Vagina (tissue), 2 donors: ENCODE data around the gene SLC16A2. TPM values are rescaled to one million over a fixed set of nuclear protein-coding genes. Genes with fewer than 3 reads are reported as not detected.
A peak's percentile ranks its signal among the peaks of the same experiment; 100 is the strongest.

ENCODE experiments used
- DNase-seq, 2 donors: peaks; one replicate each; pipeline ENCODE4 v3.0.0-alpha.2; 2017; ENCODE audit errors: extremely low spot score in 2 of 2
- H3K27ac ChIP-seq: fragments of 200-600 bp; sonication (generic); one replicate; pipeline ENCODE4 v1.5.1; 2019
- H3K27me3 ChIP-seq: fragments of 200-600 bp; sonication (generic); one replicate; pipeline ENCODE4 v1.5.1; 2019
- H3K36me3 ChIP-seq, 2 donors: fragments of 200-600 bp; sonication (generic); one replicate each; pipeline ENCODE4 v1.5.1; 2017 to 2019
- H3K4me1 ChIP-seq: fragments of 200-600 bp; sonication (generic); one replicate; pipeline ENCODE4 v1.5.1; 2019
- H3K4me3 ChIP-seq, 2 donors: fragments of 200-600 bp; sonication (generic); 1 replicate in 1 of 2; 2 replicates in 1 of 2; pipeline ENCODE4 v1.5.1; 2016 to 2019
- H3K9me3 ChIP-seq: fragments of 200-600 bp; sonication (generic); one replicate; pipeline ENCODE4 v1.5.1; 2019
- CTCF ChIP-seq, 3 experiments: fragments of 450-650 bp in 2 of 3; fragments of 200-600 bp in 1 of 3; sonication (generic) in 1 of 3; IDR thresholded peaks; one replicate each; pipeline ENCODE4 v1.5.1; 2017 to 2019; ENCODE audit warnings: antibody characterized with exemption in 3 of 3, mild to moderate bottlenecking in 2 of 3, moderate library complexity in 2 of 3
- POLR2A ChIP-seq, 2 donors: fragments of 450-650 bp; IDR thresholded peaks; one replicate each; pipeline ENCODE4 v1.6.1; 2017; ENCODE audit warnings: antibody characterized with exemption in 2 of 2, mild to moderate bottlenecking in 2 of 2, moderate library complexity in 2 of 2
- POLR2AphosphoS5 ChIP-seq, 2 donors: sonication (generic); formaldehyde crosslinking; IDR thresholded peaks; one replicate each; pipeline ENCODE4 v1.9.0; 2017; ENCODE audit warnings: antibody characterized with exemption in 2 of 2, mild to moderate bottlenecking in 2 of 2, low read depth in 1 of 2; ENCODE audit not compliant: insufficient read depth in 1 of 2
- intact Hi-C: fragments of 100-400 bp; cut with DNase I; formaldehyde crosslinking; loops from one replicate; pipeline ENCODE4 v1.15.1; 2023
- total RNA-seq: library from RNA; depleted of rRNA; stranded (reverse); fragments of >200 nt; gene quantifications from one replicate; pipeline ENCODE4 v1.2.3, GENCODE V29; 2016

SLC16A2 gene
- total RNA-seq, 1 donor from 2014 or later = 6.9 TPM

DNA sequence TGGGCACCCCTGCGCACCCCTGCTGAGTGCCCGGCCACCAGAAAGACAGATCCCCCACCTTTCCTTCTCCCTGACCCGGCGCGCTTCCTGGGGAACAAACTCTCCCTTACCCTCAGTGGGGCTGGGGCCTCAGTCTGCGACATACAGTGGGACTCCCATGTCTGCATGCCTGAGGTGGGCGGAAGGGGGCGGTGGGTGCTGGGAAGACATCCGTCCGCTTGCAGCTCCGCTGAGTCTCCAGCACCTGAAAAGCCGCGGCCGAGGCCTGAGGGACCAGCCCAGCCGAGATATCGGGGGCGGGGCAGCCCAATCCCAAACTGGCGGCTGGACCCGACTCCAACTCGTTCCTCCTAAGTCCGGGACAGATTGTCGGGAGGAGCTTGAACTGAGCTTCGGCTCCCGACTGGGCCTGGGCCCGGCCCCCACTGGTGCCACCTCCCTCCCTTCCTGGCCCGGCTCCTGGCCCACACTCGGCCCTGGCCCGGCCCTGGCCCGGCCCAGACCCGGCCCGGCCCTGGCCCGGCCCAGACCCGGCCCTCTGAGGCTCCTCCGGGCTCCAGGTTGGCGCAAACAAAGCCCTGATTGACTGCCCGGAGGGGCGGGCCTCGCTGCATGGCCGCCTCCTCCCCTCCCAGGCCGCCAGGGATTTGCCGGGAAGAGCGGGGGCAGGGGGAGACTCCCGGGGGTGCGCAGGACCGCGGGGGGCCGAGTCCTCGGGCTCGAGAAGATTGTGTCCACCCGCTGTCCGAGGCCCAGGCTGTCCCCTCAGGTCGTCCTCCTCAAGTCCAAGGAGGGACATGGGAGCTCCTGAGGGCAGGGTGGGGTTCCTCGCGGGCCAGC, 877 bp upstream of the SLC16A2 start:
- TF ChIP-seq POLR2AphosphoS5 (IDR thresholded peaks at IDR 0.05; ENCODE audit: insufficient read depth in 1 of 2, low read depth in 1 of 2) (peak in 1 of 2 donors; percentile 50), POLR2A (IDR thresholded peaks at IDR 0.05) (no peak), CTCF (IDR thresholded peaks at IDR 0.05) (no peak)
- Histone ChIP-seq H3K27ac (peak overlapping the region; percentile 92), H3K27me3 (no peaks in the 10 kb centered on the region), H3K36me3 (no peaks in the 10 kb centered on the region), H3K4me3 (peak overlapping the region; percentile 44 to 55), H3K4me1 (peaks cover 10% of the 10 kb centered on the region), H3K9me3 (no peaks in the 10 kb centered on the region)
- intact Hi-C loops = loop anchor here (10.0 kb wide), 1 partner anchor 114 kb away; no protein-coding TSS in a partner anchor
- DNase-seq = no peak

DNA sequence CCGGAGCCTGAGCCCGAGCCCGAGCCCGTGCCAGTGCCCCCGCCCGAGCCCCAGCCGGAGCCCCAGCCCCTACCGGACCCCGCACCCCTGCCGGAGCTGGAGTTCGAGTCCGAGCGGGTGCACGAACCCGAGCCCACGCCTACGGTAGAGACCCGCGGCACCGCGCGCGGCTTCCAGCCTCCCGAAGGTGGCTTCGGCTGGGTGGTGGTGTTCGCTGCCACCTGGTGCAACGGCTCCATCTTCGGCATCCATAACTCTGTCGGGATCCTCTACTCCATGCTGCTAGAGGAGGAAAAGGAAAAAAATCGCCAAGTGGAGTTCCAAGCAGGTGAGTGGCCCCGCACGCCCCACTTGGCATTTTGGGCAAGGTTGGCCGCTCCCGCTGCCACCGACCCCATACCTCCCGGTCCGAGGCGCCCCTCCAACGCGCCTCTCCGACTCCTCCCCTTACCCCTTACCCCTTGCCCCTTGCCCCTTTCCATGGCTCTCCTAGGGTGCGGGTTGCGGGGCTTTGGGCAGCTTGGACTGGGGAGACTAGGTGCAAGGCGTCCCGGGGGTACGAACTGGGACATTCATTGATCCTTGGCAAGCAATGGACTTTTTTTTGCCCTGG, 553 bp downstream of the SLC16A2 start:
- no peaks in the 10 kb centered on the region for H3K9me3 ChIP-seq
- peaks cover 10% of the 10 kb centered on the region for H3K4me1 ChIP-seq
- H3K27ac ChIP-seq = peak overlapping the region; percentile 92
- intact Hi-C loops = loop anchor here (10.0 kb wide), 1 partner anchor 113 kb away; no protein-coding TSS in a partner anchor
- H3K4me3 ChIP-seq = peak overlapping the region; percentile 44 to 55
- no peak for TF ChIP-seq POLR2A (IDR thresholded peaks at IDR 0.05)
- no peak for TF ChIP-seq POLR2AphosphoS5 (IDR thresholded peaks at IDR 0.05; ENCODE audit: insufficient read depth in 1 of 2, low read depth in 1 of 2)
- TF ChIP-seq CTCF (IDR thresholded peaks at IDR 0.05) = no peak
- H3K27me3 ChIP-seq = no peaks in the 10 kb centered on the region
- no peaks in the 10 kb centered on the region for H3K36me3 ChIP-seq
- DNase-seq = no peak

- H3K4me1 ChIP-seq = peaks cover 10% of the 10 kb centered on the region
- intact Hi-C loops = loop anchor here (10.0 kb wide), 1 partner anchor 112 kb away; no protein-coding TSS in a partner anchor
- DNase-seq = no peak
- no peak for TF ChIP-seq POLR2A (IDR thresholded peaks at IDR 0.05)
- no peak for TF ChIP-seq CTCF (IDR thresholded peaks at IDR 0.05)
- peak in 1 of 2 donors; percentile 62 for TF ChIP-seq POLR2AphosphoS5 (IDR thresholded peaks at IDR 0.05; ENCODE audit: insufficient read depth in 1 of 2, low read depth in 1 of 2)
- H3K4me3 ChIP-seq = peak overlapping the region; percentile 44 to 55
- H3K27ac ChIP-seq = peak overlapping the region; percentile 92
- H3K9me3 ChIP-seq = no peaks in the 10 kb centered on the region
- H3K27me3 ChIP-seq = no peaks in the 10 kb centered on the region
- no peaks in the 10 kb centered on the region for H3K36me3 ChIP-seq
Observed at GRCh38 chrX:74422576-74423288, 1.4 kb downstream of the SLC16A2 start.

DNA sequence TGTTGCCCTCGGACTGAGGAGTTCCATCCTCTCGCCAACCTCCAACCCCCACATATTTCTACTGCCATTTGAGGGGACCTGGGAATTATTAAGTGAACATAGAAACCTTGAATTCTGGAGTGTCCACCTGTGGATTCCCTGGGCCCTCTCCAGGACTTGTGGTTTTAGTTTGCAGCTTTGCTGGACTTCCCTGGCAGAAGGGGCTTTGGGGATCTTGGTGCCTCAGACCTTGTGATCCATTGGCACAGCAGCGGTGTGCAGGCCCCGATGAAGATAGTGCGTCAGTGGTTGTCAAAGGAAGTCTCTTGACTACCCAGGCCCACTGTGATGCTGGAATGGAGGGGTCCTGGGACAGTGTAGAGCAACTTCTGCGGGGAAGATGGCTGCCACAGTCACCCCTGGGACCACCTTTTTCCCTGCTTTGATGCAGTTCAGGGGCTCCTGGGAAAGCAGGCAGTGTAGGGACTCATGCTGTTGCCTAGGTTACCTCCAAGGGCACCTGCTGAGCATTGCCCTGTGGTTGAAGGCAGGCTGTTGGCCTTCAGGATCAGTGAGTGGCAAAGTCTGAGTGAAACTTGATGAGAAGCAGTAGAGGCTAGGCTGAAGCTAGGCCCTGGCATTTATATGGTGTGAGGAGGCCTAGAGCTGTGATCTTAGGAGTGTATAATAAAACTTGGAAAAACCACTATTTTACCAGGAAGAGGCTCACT, 2.2 kb downstream of the SLC16A2 start:
- H3K4me3 ChIP-seq = peak overlapping the region in 1 of 2 donors; percentile 55
- intact Hi-C loops = loop anchor here (10.0 kb wide), 1 partner anchor 111 kb away; no protein-coding TSS in a partner anchor
- H3K4me1 ChIP-seq = peaks cover 10% of the 10 kb centered on the region
- H3K36me3 ChIP-seq = no peaks in the 10 kb centered on the region
- H3K9me3 ChIP-seq = no peaks in the 10 kb centered on the region
- no peak for DNase-seq
- no peak for TF ChIP-seq POLR2AphosphoS5 (IDR thresholded peaks at IDR 0.05; ENCODE audit: insufficient read depth in 1 of 2, low read depth in 1 of 2)
- TF ChIP-seq POLR2A (IDR thresholded peaks at IDR 0.05) = no peak
- no peak for TF ChIP-seq CTCF (IDR thresholded peaks at IDR 0.05)
- no peaks in the 10 kb centered on the region for H3K27me3 ChIP-seq
- H3K27ac ChIP-seq = peak overlapping the region; percentile 92
